ENCODE measurements around the gene ADAM19.

The ADAM19 gene

DNA sequence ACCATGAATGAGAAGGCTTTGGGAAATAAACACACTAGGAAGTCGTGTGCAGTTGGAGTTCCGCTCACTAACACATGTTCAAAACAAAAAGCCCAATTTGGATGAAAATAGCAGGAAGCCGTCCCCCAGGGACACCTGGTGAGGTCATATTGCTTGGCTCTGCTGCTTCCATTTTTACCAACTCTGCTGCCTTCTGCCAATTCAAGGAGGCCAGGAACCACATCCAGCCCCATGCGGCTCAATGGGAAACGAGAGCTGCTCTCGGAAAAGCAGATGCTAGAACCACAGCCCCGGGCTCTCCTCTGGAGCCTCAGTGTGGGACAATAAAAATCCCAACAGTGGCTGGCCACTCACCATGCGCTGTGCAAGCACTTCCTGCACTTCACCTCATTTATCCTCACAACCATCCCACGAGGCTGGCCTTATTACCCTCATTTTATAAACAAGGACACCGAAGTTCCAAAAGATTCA is 13.4 kb downstream of the ADAM19 start:
- no peak for DNase-seq (ENCODE audit: low read depth)

DNA sequence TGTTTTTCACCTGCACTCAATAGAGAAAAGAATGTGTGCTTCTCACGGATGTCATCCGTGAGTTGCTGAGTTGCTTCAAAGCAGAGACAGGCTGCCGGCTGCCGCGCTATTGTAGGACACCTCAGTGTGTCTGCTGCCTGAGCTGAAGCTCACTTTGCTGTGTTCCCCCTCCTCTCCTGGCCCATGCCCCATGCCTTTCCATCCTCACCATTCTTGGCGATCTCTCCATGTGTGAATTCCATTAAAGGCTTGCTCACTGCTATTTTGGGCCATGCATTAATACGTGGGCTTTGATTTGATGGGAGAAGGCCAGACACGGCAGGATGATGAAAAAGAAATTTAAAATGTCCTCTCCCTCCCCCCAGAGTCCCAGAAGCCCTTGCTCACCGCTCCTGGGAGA is 14.5 kb downstream of the ADAM19 start:
- DNase-seq (ENCODE audit: low read depth) = no peak

DNA sequence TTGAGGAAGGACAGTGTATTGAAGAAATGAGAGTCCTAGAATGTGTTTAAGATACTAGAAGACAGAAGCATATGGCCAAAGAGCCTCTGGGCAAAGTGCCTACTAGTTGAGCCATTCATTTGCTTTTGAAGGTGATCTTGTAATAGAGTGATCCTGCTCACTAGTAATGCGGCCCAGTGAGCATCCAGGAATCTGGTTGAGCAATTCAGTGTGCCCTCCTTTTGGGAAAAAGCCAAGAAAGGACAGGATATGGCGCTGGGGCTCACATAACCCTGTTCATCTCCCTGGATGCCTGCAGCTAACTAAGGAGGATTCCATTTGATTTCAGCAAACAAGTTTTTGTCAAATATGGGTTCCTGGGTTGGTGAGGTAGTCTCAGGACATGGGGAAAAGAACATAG is 16.3 kb downstream of the ADAM19 start:
- no peak for DNase-seq (ENCODE audit: low read depth)

DNA sequence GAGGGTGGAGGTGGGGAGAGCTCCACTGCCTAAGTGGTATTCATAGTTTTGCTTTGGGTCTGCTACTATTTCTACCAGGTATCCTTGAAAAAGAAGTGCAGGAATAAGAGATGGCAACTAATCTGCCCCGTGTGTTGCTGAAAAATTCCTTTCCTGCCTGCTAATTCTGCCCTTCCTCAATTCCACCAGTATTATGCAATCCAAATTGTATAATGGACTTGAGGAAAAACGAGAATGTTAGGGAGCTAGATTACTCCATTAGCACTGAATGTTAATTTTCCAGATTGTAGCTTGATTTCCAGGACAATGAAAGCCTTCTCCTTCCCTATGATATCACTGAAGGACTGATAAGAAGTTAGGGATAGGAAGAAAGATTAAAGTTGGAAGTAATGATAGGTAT is 16.9 kb downstream of the ADAM19 start:
- DNase-seq (ENCODE audit: low read depth) = no peak

DNA sequence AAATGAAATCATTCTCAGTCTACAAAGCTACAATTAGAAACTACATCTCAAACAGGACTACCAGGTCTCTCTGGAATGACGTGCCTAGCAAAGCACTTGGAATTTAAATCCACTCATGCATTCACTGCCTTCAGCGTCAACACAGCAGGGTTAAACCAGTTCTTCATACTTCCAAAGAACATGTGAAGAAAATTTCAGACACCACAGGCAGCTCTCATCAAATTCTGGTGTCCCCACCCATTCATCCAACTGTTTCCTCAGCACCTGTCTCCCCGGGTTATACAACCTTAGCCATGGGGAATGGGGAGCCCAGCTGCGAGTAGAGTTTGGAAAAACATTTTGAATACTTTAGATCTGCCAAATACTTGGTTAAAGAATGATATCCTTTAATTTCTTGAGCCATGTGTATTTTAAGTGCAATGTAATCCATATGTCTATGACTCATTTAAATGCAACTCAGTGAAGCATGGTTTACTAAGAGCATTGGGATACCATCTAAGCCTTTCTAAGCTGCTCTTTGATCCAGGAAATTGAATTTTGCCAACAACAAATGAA is 17.5 kb downstream of the ADAM19 start:
- peak; percentile 89 for DNase-seq (ENCODE audit: low read depth)

DNA sequence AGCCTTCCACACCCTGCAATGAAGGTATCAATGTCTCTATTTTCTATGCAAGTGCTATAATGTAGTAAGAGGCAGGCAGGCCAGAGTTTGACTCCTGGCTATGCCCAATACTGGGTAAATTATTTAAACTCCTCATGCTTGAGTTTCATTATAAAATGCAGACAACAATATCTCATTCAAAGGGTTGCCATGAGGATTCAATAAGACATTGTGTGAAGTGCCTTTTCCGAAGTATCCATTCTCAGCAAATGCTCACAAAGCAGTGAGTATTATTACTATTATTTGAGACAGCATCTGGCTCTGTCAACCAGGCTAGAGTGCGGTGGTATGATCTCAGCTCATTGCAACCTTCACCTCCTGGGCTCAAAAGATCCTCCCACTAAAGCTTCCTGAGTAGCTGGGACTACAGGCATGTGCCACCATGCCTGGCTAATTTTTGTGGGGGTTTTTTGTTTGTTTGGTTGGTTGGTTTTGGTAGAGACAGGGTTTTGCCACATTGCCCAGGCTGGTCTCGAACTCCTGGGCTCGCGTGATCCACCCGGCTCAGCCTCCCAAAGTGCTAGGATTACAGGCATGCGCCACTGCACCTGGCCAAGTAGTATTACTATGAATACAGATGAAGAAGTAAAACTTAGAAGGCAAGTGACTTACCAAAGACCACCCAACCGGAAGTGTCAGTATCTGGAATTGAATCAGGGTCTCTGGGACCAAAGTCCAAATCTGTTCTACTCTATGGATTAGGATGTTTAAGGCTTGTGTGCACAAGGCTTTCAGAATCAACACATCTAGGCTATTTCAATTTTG is 18.8 kb downstream of the ADAM19 start:
- DNase-seq (ENCODE audit: low read depth) = no peak

DNA sequence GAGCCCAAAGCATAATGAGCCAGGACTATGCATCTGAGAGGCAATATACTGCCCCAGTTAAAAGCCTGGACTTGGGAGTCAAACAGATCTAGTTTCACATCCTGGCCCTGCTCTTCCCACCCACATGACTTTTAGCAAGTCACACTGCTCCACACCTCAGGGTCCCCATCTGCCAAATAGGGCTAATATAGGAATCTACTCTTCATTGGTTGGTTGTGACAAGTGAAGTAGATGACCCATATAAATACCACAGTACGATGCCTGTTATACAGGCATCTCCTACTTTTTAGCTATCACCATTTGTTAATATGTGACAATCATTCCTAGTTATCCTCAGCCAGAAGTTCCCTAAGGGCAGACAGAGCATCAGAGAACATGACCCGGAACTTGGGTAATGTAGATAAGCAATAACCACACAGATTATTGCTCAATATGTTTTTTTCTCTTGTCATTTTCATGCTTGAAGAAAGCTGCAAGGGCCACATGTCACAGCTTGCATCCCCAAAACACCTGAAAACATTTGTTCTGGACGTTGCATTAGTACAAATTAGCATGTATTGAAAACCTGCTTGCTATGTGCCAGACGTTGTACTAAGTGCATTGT is 20.4 kb downstream of the ADAM19 start:
- no peak for DNase-seq (ENCODE audit: low read depth)

DNA sequence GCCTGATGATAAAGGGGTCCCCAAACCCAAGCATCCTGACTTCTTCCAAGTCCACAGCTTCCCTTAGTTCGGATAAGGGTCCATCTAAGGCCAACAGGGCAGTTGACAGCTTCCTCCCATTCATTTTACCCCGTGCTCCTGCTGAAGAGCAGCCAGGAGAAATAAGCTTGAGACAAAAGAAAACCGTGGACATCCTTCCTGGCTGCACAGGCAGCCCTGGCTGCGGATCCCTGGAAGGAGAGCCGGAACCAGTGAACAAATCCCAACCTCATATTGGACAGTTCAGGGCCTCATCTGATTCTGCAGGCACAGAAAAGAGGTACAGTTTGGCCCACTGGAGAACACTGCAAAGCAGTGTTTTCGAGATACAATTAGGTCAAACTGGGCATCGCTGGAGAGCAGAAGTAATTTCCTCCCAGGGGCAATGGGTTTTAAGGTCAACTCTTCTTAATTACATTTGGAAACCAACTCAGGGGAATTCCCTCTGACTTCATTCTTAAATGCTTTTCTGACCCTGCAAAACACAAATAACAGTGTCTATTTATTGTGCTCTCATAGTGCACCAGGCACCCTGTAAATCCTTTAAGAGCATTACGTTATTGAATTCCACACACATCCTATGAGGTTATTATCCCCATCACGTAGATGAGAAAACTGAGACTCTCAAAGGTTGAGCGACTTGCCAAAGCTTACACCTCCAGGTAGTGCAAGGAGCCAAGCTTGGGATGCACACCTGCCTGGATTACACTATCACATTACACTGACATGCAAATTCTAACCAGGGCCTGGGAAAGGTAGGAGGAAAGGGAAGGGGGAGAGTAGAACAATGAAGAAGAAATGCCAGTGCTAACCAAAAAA is 21.2 kb downstream of the ADAM19 start:
- no peak for DNase-seq (ENCODE audit: low read depth)

DNA sequence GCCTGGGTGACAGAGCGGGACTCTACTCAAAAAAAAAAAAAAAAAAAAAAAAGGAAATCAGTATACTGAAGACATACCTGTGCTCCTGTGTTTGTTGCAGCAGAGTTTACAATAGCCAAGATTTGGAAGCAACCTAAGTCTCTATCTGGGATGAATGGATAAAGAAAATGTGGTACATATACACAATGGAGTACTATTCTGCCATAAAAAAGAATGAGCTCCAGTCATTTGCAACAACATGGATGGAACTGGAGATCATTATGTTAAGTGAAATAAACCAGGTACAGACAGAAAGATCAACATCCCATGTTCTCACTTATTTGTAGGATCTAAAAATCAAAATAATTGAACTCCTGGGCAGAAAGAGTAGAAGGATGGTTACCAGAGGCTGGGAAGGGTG is 22.9 kb downstream of the ADAM19 start:
- no peak for DNase-seq (ENCODE audit: low read depth)

DNA sequence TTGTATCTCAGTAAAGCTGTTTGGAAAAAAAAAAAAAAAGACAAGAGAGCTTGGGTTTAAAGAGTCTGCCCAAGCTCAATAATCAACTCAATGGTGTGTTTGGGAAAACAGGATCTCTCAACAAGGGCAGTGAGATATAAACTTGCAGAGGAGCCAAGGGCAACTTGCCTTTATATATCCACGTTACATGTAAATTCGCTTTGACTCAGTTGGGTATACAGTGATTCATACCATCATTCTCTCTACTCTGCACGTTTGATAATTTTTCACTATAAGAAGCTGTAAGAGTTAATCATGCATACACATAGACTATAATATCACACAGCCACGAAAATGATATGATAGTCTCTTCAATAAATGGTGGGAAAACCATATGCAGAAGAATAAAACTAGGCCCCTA is 24.9 kb downstream of the ADAM19 start:
- no peak for DNase-seq (ENCODE audit: low read depth)

DNA sequence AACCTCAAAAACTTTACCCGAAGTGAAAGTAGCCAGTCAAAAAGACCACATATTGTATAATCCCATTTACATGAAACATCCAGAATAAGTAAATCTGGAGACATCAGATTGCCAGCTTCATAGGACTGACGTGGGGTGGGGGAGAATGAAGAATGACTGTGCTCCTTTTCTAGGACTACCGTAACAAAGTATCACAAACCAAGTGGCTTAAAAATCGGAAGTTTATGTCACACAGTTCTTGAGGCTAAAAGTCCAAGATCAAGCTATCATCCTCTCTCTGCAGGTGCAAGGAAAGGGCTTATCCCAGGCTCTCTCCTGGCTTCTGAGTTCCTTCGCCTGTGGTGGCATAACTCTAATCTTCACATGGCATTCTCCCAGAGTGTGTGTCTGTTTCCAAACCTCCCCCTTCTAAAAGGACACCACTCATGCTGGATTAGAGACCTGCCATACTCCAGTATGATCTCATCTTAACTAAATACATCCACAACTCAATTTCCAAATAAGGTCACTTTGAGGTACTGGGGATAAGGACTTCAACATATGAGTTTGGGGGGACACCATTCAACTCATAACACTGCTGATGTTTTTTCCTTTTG is 25.5 kb downstream of the ADAM19 start:
- DNase-seq (ENCODE audit: low read depth) = no peak

DNA sequence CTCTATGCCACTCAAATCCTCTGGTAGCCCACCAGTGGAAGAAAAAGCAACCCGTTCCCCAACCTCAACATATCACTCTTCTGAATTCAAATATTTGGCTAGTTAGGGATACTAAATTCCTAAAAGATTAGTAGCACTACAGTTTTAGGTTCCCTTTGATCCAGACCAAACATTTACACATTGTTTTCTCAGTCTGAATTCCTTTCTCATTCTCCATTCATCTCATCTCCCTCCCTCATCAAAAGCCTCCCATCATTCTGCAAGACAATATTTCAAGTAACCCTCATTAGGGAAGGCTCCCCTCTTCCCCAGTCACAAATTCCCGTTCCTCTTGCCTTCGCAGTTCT is 26.3 kb downstream of the ADAM19 start:
- no peak for DNase-seq (ENCODE audit: low read depth)

DNA sequence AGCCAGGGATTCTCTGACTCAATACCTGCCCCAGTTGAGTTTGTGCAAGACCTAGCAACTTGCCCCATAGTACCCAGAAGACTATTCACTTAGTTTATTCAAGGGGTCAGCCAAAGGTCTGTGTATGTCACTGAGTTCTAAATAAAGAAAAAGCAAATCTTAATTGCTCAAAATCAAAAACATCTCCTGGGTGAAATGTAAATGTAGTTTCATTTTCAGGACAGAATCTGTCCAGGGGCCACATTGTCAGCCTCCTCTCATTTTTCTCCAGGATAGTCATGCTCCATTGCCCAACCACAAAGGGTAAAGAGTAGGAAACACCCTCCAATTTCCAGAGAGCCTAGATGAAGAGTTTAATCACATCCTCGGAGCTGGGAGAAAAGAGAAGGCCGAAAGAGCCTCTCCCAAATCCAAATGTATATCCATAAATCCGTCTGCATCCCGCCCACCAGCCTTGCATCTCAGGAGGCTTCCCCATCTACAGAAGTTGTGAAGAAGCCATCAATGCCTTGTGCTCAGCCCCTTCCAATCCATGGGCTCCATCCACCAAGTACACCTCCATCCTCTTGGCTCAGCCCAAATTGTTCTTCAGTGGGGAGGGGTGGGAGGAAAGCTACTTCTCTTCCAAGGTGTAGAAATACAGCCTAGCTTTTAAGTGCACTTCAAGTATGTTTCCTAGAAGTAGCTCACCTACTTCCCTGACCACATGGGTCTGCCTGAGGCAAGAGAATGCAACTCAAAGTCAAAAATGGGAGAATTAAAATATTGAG is 26.9 kb downstream of the ADAM19 start:
- DNase-seq (ENCODE audit: low read depth) = no peak

DNA sequence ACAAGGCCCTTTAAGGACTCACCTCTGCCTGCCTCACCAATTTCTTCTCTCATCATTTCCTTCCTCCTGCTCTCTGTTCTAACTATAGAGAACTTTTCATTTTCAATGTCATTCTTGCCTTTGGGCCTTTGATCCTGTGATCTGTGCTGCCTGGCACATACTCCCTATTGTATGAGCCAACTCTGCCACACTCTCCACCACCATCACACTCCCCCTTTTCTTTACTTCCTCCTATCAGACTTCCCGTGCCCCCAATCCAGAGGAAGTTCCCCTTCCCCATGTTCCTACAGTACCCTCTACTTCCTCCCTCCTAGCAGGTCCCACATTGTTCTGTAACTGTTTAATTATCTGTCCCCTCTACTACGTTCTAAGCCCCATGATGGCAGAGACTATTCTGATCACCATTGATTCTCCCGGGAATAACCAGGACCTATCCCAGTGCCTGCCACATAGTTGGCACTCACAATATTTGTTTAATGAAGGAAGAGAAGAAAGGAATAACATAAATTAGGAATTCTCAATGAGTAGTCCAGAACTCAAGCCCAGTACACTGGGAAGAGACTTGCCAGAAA is 27.5 kb downstream of the ADAM19 start:
- DNase-seq (ENCODE audit: low read depth) = no peak

DNA sequence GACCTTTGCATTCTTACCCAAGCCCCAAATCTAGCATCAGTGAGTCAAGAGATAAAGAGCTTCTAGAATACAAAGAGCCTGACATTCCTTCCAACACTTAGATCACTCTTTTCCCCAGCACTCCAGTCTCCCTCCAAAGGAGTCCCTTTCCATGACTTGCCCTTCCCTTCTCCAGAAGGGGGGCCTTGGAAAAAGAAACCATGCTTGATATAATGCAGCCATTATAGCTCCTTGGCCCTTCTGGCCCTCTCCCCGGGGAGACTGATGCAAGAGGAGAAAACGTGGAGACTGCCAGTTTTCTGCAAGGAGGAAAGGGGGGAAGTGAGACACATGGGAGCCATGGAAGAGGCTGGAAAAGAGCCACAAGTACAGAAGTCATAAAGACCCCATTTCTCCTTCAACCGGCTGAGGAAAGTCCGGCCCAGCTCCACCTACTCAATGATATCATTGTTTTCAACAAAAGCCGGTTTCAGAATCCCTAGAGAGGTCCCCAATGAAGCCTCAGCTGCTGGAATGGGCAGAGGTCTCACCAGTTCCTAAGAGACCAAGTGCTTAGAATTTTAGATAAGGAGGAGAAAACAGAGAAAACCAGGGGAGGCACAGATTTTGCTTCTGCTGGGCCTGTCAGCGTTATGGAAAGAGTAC is 29.0 kb downstream of the ADAM19 start:
- no peak for DNase-seq (ENCODE audit: low read depth)

DNA sequence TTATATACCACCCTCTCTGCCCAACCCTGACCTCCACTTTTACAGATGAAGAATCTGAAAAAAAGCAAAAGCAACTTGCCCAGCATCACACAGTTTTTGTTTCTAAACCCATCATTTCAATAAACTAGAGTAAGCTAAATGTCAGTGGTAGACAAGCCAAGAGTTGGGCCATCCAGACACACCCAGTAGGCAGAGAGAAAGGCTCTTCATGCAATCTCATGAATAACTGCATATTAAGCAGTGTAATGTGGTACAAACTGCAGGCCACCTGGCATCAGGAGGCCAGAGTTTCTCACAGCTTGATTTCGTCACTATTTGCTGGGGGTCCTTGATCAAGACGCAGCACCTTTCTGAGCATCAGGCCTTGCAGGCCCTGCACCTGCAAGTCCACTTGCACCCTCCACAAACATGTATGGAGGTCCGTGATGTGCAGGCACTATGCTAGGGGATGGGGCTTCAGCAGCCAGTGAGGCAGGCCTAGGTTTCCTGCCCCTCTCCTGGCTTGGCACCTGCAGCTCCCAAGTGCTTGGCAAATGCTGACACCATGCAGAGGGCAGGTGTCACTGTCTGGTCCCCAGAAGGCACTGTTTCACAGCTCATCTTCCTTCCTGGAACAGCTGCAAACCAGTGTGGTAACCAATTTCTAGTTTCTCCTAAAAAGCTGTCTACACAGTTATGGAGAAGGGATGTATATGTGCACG is 29.8 kb downstream of the ADAM19 start:
- no peak for DNase-seq (ENCODE audit: low read depth)

DNA sequence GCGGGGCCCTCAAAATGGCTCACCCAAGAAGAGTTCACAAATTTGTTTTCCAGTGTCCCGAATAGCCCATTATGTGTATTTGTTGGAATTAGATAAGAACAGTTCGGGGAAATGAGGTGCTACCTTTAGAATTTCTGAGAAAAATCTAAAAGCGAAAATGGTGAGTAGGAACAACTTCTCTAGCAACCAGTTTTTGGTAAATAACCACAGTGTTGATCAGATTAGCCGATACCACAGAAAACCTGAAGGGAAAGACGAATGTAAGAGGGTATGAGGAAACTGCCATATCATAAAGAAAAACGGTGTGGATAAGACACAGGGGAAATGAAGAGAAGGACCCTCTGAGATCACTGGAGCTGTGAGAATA is 31.0 kb downstream of the ADAM19 start:
- no peak for DNase-seq (ENCODE audit: low read depth)

DNA sequence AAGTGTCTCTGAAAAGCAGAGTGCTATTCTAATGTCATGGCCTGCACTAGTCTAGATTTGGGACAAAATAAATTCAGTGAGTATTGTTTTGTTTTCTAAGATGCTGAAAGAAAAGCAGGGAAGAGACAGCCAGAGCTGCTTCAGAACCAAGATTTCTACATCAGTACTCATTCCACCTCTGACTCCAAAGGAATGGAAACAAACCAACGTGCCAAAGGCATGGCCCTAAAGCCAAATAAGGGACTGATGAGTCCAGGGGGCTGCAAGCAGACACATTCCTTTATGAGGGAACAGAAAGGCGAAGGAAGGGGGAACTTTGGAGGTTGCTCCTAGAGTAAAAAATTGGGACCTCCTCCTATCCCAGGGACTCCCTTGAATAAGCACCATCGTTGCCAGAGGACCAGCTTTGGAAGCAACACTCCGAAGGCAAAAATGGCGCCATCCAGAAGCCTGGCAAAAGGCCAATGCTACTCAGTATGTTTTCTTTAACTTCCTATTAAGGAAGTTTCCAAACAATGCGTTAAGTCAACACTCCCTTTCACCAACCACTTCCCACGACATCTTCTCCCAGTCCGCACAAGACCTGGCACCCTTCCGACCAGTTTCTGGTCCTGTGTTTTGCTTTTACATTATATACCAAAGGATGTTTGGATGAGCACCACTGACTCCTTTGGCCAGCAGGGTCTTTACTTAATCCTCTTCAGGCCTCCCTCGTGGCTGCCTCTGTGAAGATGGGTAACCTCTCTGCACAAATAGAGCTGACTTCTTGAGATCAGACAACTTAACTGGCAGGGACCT is 31.6 kb downstream of the ADAM19 start:
- no peak for DNase-seq (ENCODE audit: low read depth)

DNA sequence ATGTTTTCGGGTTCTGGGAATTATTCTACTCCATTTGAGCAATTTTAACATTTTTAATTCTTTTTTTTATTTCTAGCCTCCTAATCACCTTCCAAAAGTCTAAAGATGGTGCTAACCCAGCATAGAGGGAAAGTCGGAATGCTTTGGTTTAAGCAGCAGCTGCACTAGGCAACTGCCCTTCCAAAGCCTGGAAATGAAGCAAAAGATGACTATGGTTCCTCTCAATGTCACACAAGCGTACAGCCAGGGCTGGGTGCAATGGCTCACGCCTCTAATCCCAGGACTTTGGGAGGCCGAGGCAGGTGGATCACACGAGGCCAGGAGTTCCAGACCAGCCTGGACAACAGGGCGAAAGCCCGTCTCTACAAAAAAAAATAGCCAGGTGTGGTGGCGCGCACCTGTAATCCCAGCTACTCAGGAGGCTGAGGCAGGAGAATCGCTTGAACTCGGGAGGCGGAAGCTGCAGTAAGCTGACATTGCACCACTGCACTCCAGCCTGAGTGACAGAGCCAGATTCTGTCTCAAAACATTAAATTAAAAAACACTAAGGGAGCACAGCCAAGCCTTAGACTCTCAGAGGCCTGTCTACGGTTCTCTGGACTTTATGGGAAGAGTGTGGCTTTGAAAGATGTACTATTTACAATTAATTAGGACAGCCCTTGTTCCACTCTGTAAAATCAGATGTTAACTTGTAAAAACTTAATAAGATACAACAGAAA is 33.1 kb downstream of the ADAM19 start:
- DNase-seq (ENCODE audit: low read depth) = no peak

All from non-pigmented ciliary epithelial cell (primary cell).